ENCODE data around the gene METTL1.
"Not testable (repeated sequence)": the region's sequence is repeated elsewhere in the genome, so short reads cannot be mapped to it uniquely, and the experiment has no call there.

The METTL1 gene

DNA sequence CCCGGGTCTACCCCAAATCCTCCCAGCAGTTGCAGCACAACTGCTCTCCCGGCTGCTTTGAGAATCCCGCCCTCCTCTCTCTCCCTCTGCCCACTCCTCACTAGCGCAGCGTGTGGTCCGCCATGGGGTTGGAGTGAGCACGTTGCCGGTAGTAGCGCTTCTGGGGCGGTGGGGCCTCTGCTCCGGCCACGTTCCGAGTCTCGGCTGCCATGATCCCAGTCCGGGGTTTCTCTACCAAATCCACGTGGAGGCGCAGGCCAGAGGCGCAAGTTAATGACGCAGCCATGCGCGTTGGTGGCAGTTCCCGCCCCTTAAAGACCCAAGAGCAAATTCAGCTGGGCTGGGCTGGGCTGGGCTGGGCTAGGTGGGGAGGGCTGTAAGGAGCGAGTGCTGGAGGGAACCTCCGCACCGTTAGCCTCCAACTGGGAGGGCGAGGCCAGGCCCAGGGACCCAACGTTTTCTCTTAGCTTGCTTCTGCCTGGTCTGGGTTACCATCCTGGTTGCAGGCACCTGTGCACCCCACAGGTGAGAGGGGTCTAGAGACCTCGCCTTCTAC, at the start of gene METTL1:
Gene METTL1 (minus strand): TSS at position 233 of the 556 bp plus-strand sequence. CDS start 22 bp downstream, at position 211.
- DNase-seq: peak; percentile 93

DNA sequence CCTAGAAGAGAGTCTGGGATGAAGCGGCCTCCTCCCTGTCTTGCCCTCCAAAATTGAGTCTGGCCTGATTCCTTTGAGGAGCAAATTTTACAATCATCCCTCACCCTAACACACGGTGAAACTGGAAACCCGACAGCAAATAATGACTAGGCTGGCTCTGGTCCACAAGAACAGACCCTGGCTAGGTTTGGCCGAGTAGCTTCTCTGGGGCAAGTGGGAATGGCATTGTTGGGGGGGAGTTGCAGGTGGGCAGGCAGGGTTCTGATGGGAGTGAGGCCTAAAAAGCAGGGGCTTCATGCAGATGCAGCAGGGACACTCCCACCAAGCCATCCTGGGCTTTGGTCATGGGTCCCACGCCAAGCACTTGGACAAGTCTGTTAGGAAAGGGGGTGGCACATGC, 49.1 kb upstream of the METTL1 start:
- DNase-seq: not testable (repeated sequence)

DNA sequence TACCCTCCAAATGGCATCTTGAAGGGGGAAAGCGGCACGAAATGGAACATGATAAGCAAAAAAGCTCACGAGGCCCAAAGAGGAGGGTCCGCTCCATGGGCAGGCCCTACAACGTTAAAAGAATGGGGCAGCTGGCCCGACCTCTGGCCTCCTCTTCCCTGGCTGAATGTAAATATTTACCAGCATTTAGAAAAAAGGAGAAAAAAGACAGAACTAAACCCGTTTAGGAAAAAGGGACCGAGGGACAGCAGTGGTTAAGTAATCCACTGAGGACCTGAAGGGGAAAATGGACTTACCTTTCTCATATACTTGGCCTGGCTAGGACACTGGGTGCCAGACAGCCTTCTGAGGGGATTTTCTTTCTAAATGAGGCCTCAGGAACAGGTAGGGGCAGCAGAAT, 48.2 kb upstream of the METTL1 start:
- not testable (repeated sequence) for DNase-seq

DNA sequence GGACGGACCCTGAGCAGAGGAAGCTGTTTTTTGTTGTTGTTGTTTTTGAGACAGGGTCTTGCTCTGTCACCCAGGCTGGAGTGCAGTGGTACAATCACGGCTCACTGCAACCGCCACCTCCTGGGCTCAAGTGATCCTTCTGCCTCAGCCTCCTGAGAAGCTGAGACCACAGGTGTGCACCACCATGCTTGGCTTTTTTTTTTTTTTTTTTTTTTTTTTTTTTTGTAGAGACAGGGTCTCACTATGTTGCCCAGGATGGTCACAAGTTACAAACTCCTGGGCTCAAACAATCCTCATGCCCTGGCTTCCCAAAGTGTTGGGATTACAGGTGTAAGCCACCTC, 46.1 kb upstream of the METTL1 start:
- DNase-seq: not testable (repeated sequence)

GRCh38 chr12:57817261-57817989, 45.5 kb upstream of the METTL1 start:
- DNase-seq: no peak

GRCh38 chr12:57816855-57817151, 44.9 kb upstream of the METTL1 start:
- no peak for DNase-seq

DNA sequence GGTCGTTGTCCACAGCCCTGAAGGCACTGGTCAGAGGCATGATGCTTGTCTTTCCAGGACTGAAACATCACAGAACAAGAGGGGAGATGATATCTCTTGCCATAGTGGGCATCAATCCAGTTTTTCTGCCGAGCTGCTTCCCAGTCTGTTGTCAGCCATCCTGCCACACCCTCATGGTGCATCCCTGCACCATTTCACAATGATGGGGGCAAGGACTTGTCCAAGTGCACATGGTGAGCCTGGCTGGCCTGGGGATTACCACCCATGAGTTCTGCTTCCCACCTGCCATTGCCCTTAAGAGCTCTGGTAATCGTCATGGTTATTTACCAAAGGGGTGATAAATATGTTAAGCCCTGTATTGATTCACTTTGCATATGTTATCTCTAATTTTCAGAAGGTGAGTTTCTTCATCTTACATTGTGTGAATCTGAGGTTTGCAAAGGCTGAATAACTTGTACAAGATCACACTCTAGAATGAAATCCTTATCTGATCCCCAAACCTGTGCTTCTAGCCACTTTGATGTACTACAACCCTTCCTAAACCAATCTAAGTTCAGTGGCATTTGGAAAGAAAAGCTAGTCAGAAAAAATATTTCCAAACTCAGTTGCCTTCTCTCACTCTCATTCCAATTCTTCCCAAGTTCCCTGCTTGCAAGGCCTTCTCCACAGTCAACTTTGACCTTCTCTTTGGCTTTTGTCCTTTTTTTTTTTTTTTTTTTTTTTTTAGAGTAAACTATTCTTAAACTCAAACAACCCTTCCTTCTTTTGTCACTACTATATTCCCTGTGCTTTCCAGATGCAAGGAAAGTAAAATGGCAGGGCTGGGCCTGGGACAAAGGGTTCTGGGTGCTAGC, 44.3 kb upstream of the METTL1 start:
- peak; percentile 44 for DNase-seq

DNA sequence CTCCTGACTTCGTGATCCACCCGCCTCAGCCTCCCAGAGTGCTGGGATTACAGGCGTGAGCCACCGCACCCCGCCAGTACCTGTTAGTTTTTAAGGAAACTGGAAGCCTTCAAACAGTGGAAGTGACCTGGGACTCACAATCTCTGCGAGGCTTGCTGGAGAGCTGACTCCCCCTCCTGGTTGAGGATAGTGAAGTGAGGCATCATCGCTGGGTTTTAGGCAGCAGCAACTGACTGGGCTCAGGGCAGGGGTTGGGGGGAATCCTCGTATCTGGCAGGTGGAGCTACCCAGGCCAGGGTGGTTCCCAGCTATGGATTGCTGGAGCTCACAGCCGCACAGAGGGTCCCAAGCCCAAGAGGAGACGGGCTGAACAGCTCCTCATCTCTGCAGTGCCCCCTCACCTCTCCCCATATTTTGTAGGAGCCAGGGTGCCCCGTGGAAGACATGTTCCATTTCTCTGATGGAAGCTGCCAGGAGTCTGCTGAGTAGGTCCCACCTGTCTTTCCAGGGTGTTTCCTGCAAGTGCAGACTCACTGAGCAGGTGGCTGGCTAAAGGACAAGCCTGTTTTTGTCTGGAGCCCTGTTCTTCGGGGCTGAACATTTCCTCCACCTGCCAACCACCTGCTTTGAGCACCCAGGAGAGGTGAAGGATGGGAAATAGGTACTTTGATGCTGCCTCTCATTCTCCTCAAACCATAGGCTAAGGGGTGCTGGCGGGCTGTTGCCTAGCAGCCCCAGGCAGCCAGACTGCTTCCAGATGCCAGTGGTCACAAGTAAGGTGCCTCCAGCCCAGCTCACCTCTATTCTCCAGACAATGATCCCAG, 43.5 kb upstream of the METTL1 start:
- peak; percentile 68 for DNase-seq

GRCh38 chr12:57813971-57814772, 42.3 kb upstream of the METTL1 start:
- no peak for DNase-seq

- DNase-seq: no peak
These were observed 41.4 kb upstream of the METTL1 start for GRCh38 chr12:57813111-57813970.

DNA sequence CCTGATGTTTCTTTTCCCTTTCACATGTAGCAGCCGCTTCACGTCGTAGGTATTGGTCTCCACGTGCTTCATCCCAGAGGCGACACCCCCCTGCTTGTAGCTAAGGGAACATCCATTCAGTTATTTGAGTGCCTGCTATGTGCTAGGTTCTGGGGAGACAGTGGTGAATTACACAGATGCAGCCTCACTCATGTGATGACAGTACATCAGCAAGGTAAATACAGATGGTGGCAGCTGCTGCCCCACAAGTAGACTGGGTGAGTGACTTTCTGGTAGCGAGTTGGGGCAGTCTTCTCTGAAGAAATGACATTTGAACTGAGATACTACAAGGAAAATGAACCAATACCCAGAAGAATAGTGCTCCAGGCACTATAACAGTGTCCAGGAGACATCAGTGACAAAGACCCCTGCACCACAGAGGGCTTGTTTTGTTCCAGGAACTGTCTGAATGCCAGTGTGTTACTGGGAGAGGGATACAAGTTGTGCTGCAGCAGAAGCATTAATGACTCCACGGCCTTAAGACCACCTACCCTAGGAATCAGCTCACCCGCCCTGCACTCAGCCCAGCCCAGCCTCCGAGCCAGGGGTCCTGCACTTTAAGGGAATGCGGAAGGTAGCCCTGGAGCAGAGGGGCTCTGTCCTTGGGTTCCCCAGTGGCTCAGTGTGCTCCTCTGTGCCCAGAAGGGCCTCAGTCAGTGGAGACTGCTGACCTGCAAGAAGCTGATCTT, 39.3 kb upstream of the METTL1 start:
- no peak for DNase-seq

GRCh38 chr12:57810450-57810849, 38.5 kb upstream of the METTL1 start:
- DNase-seq: no peak

DNA sequence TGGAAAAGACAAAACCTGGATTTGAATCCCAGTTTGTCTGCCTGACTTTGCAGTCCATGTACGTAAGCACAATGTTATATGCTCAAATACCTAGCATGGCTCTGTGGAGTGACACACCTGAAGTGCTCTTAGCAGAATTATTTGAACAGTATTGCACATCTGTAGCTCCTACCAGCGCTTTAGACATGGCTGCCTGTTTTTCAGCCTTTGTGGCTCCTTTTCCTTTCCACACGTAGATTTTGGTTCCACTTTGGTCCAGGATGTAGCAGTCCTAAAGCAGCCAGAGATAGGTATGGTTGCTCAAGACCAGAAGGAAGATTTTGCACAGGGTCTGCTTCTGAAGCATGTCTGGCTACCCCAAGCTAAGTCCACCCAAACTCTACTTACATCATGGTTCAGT, 37.5 kb upstream of the METTL1 start:
- DNase-seq: no peak

GRCh38 chr12:57808351-57808750, 36.4 kb upstream of the METTL1 start:
- no peak for DNase-seq

GRCh38 chr12:57807285-57807684, 35.4 kb upstream of the METTL1 start:
- no peak for DNase-seq

DNA sequence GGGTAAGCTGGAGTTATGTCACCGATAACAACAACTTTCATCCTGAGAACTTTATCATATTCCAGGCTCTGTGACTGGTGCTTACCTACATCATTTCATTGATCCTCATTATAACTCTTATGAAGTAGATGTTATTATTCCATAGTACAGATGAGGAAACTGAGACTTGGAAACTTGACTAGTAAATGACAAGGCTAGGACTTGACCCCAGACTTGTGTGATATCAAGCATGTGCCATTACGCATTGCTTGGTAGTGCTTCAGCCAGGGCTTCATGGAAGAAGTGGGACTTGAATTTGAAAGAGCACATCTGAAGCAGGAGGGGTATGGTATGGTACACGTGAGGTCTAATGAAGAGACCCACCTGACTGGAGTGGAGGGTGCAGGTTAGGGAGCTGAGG, 34.8 kb upstream of the METTL1 start:
- DNase-seq: no peak

DNA sequence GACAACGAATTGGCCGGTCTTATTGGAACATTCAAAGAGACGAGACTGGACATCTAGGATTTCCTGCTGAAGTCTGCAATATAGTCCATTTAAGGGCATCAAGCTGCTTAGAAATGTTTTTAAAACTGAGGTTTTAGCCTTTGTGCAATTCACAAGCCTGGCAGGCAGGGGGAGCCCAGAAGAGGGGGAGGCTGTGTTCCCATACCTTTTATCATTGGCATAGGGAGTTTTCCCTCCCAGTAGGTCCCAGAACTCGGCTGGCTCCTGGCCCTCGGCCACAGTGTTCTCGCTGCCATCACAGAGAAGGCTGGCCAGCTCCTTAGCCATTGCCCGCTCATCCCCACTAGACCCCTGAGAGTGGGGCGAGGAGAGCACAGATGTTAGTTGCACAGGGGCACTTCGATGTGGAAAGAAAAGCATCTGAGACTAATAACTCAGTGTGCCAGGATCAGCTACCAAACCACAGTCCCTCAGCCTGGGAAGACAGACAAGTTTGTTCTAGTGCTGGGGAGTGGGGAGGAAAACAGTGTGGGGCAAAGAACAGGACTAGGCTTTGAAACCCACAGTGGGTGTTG, 31.5 kb upstream of the METTL1 start:
- peak; percentile 12 for DNase-seq

DNA sequence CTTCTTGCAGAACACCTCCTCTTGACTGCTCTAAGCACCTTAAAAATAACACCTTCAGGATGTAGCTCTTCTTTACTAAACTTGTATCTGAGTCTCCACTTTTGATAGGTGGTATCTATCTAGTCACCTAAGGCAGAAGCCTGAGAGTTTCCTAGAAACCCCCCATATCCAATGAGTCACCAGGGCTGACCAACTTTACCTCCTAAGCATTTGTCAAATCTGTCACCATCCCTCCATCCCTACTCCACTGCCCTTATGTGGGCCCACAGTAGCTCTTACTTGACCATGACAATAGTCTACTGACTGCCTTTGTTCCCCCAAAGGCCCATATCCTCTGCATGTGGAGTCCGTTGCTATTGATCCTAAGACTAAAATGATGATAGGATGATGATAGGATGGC, 30.7 kb upstream of the METTL1 start:
- DNase-seq: no peak

DNA sequence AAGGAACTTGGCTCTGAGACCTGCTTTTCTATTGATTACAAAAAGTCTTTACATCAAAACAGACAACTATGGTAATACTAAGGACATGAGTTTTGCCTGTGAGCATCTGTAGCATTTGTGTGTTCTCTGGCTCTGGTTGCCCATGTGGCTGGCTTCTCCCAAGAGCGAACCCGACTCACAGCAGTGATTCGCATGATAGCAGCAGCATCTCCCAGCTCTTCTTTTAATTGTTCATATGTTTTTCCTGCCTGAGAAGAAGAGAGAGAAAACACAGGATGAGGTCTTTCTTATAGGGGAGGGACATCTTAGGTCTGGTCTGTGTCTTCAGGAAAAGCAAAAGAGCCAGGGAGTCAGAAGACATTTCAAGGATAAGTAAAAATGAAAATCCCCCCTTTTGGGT, 29.1 kb upstream of the METTL1 start:
- no peak for DNase-seq

DNA sequence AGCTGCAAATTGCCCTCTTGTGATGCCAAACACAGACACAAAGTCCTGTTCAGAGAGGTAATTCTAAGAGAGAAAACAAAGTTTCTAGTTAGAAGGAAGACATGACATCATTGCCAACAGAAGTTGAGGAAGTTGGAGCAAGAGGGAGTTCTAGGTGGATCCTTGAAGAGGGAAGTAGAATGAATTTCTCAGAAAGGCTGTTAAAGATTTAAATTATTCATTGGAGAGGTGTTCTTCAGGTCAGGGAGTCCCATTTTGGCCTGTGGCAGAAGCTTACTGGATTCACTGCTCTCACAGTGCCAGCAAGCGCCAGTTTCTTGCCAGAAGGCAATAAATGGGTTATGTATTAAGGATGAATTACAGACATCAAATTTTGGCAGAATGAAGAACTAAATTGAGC, 26.0 kb upstream of the METTL1 start:
- no peak for DNase-seq
